ENCODE data around the gene SHROOM3.

Gene SHROOM3

GRCh38 chr4:76623217-76624045 is 188.4 kb downstream of the SHROOM3 start:
- Mint-ChIP-seq H3K4me3 (no peak overlapping the region), H3K36me3 (ENCODE audit: low read depth) (no peaks in the 10 kb centered on the region), H3K27me3 (peaks cover 1% of the 10 kb centered on the region), H3K27ac (no peak overlapping the region), H3K9me3 (no peaks in the 10 kb centered on the region), H3K4me1 (ENCODE audit: low read depth) (no peaks in the 10 kb centered on the region)
- intact Hi-C loops (cut with micrococcal nuclease), result no loop called here

- H3K9me3 Mint-ChIP-seq, result no peaks in the 10 kb centered on the region
- H3K4me1 Mint-ChIP-seq (ENCODE audit: low read depth), result no peaks in the 10 kb centered on the region
- no peaks in the 10 kb centered on the region for H3K36me3 Mint-ChIP-seq (ENCODE audit: low read depth)
- H3K27ac Mint-ChIP-seq, result no peak overlapping the region
- intact Hi-C loops (cut with micrococcal nuclease), result no loop called here
- no peak overlapping the region for H3K4me3 Mint-ChIP-seq
- H3K27me3 Mint-ChIP-seq, result peaks cover 1% of the 10 kb centered on the region
Observed at GRCh38 chr4:76624241-76624681, 189.2 kb downstream of the SHROOM3 start.

GRCh38 chr4:76624931-76625715 is 190.1 kb downstream of the SHROOM3 start:
- Mint-ChIP-seq H3K27ac (no peak overlapping the region), H3K27me3 (peaks cover 1% of the 10 kb centered on the region), H3K9me3 (no peaks in the 10 kb centered on the region), H3K4me3 (no peak overlapping the region), H3K4me1 (ENCODE audit: low read depth) (no peaks in the 10 kb centered on the region), H3K36me3 (ENCODE audit: low read depth) (no peaks in the 10 kb centered on the region)
- intact Hi-C loops (cut with micrococcal nuclease), result no loop called here

- H3K27ac Mint-ChIP-seq, result no peak overlapping the region
- intact Hi-C loops (cut with micrococcal nuclease), result no loop called here
Observed at GRCh38 chr4:76626686-76627465, 191.8 kb downstream of the SHROOM3 start.

GRCh38 chr4:76628251-76628650 is 193.2 kb downstream of the SHROOM3 start:
- peaks cover 1% of the 10 kb centered on the region for H3K27me3 Mint-ChIP-seq
- intact Hi-C loops (cut with micrococcal nuclease), result no loop called here
- no peaks in the 10 kb centered on the region for H3K4me1 Mint-ChIP-seq (ENCODE audit: low read depth)
- H3K36me3 Mint-ChIP-seq (ENCODE audit: low read depth), result no peaks in the 10 kb centered on the region
- H3K4me3 Mint-ChIP-seq, result no peak overlapping the region
- H3K27ac Mint-ChIP-seq, result no peak overlapping the region
- H3K9me3 Mint-ChIP-seq, result no peaks in the 10 kb centered on the region

More at GRCh38 chr4:76626686-76627465, 191.8 kb downstream of the SHROOM3 start:
- no peaks in the 10 kb centered on the region for H3K36me3 Mint-ChIP-seq (ENCODE audit: low read depth)
- H3K27me3 Mint-ChIP-seq, result peaks cover 1% of the 10 kb centered on the region
- H3K4me1 Mint-ChIP-seq (ENCODE audit: low read depth), result no peaks in the 10 kb centered on the region
- no peak overlapping the region for H3K4me3 Mint-ChIP-seq
- no peaks in the 10 kb centered on the region for H3K9me3 Mint-ChIP-seq

- intact Hi-C loops (cut with micrococcal nuclease), result no loop called here
- H3K27me3 Mint-ChIP-seq, result peaks cover 1% of the 10 kb centered on the region
- no peak overlapping the region for H3K4me3 Mint-ChIP-seq
- H3K9me3 Mint-ChIP-seq, result no peaks in the 10 kb centered on the region
- no peaks in the 10 kb centered on the region for H3K4me1 Mint-ChIP-seq (ENCODE audit: low read depth)
- H3K27ac Mint-ChIP-seq, result no peak overlapping the region
- H3K36me3 Mint-ChIP-seq (ENCODE audit: low read depth), result no peaks in the 10 kb centered on the region
Observed at GRCh38 chr4:76630741-76631140, 195.7 kb downstream of the SHROOM3 start.

GRCh38 chr4:76634220-76634619 is 199.2 kb downstream of the SHROOM3 start:
- H3K4me1 Mint-ChIP-seq (ENCODE audit: low read depth), result no peaks in the 10 kb centered on the region
- no peaks in the 10 kb centered on the region for H3K9me3 Mint-ChIP-seq
- H3K36me3 Mint-ChIP-seq (ENCODE audit: low read depth), result no peaks in the 10 kb centered on the region
- no peak overlapping the region for H3K27ac Mint-ChIP-seq
- H3K4me3 Mint-ChIP-seq, result no peak overlapping the region
- H3K27me3 Mint-ChIP-seq, result peaks cover 1% of the 10 kb centered on the region
- intact Hi-C loops (cut with micrococcal nuclease), result no loop called here

GRCh38 chr4:76637712-76638361 is 202.8 kb downstream of the SHROOM3 start:
- Mint-ChIP-seq H3K36me3 (ENCODE audit: low read depth) (no peaks in the 10 kb centered on the region), H3K4me1 (ENCODE audit: low read depth) (no peaks in the 10 kb centered on the region), H3K4me3 (no peak overlapping the region), H3K27me3 (peaks cover 3% of the 10 kb centered on the region), H3K9me3 (no peaks in the 10 kb centered on the region), H3K27ac (no peak overlapping the region)
- intact Hi-C loops (cut with micrococcal nuclease), result no loop called here

GRCh38 chr4:76639288-76639687 is 204.3 kb downstream of the SHROOM3 start:
- Mint-ChIP-seq H3K4me1 (ENCODE audit: low read depth) (no peaks in the 10 kb centered on the region), H3K27ac (no peak overlapping the region), H3K9me3 (no peaks in the 10 kb centered on the region), H3K27me3 (peaks cover 3% of the 10 kb centered on the region), H3K36me3 (ENCODE audit: low read depth) (no peaks in the 10 kb centered on the region), H3K4me3 (no peak overlapping the region)
- intact Hi-C loops (cut with micrococcal nuclease), result no loop called here

GRCh38 chr4:76640353-76640910 is 205.4 kb downstream of the SHROOM3 start:
- Mint-ChIP-seq H3K4me3 (no peak overlapping the region), H3K27ac (no peak overlapping the region), H3K9me3 (no peaks in the 10 kb centered on the region), H3K36me3 (ENCODE audit: low read depth) (no peaks in the 10 kb centered on the region), H3K27me3 (peaks cover 3% of the 10 kb centered on the region), H3K4me1 (ENCODE audit: low read depth) (no peaks in the 10 kb centered on the region)
- intact Hi-C loops (cut with micrococcal nuclease), result no loop called here

- Mint-ChIP-seq H3K9me3 (no peaks in the 10 kb centered on the region), H3K36me3 (ENCODE audit: low read depth) (no peaks in the 10 kb centered on the region), H3K27ac (no peak overlapping the region), H3K4me1 (ENCODE audit: low read depth) (no peaks in the 10 kb centered on the region), H3K27me3 (peaks cover 3% of the 10 kb centered on the region), H3K4me3 (no peak overlapping the region)
- intact Hi-C loops (cut with micrococcal nuclease), result no loop called here
Observed at GRCh38 chr4:76641351-76641750, 206.3 kb downstream of the SHROOM3 start.

GRCh38 chr4:76641758-76642157 is 206.7 kb downstream of the SHROOM3 start:
- Mint-ChIP-seq H3K4me3 (no peak overlapping the region), H3K4me1 (ENCODE audit: low read depth) (no peaks in the 10 kb centered on the region), H3K9me3 (no peaks in the 10 kb centered on the region), H3K27me3 (peaks cover 3% of the 10 kb centered on the region), H3K36me3 (ENCODE audit: low read depth) (no peaks in the 10 kb centered on the region), H3K27ac (no peak overlapping the region)
- intact Hi-C loops (cut with micrococcal nuclease), result no loop called here

- intact Hi-C loops (cut with micrococcal nuclease), result no loop called here
Observed at GRCh38 chr4:76644831-76645485, 209.9 kb downstream of the SHROOM3 start.

More at GRCh38 chr4:76644831-76645485, 209.9 kb downstream of the SHROOM3 start:
- Mint-ChIP-seq H3K27ac (no peak overlapping the region), H3K9me3 (no peaks in the 10 kb centered on the region), H3K27me3 (peaks cover 3% of the 10 kb centered on the region), H3K4me1 (ENCODE audit: low read depth) (no peaks in the 10 kb centered on the region), H3K4me3 (no peak overlapping the region), H3K36me3 (ENCODE audit: low read depth) (no peaks in the 10 kb centered on the region)
